GM23338 (cell line): ENCODE results near the gene SLC4A5.

Experiments
- CREB1 ChIP-seq: fragments of 250-450 bp; sonication (Bioruptor Pico); IDR thresholded peaks from 2 replicates; pipeline ENCODE4 v1.5.0; 2020; ENCODE audit warnings: low read depth, mild to moderate bottlenecking, moderate library complexity
- CTCF ChIP-seq, 2 experiments: fragments of 200-600 bp in 1 of 2; sonication (generic) in 1 of 2; conservative IDR thresholded peaks; 2 replicates each; pipeline versions ENCODE4 v1.5.1 to v1.6.1; 2016 to 2017; ENCODE audit warnings: antibody characterized with exemption in 2 of 2, low read depth in 2 of 2, mild to moderate bottlenecking in 2 of 2, moderate library complexity in 1 of 2
- ETS1 ChIP-seq: IDR thresholded peaks from 2 replicates; pipeline ENCODE4 v1.6.1; 2016; ENCODE audit warnings: antibody characterized with exemption
- EZH2 ChIP-seq: fragments of 200-600 bp; sonication (generic); IDR thresholded peaks from one replicate; pipeline ENCODE4 v1.8.0; 2017; ENCODE audit warnings: antibody characterized with exemption, mild to moderate bottlenecking, low read depth; ENCODE audit not compliant: unreplicated experiment
- JUNB ChIP-seq: IDR thresholded peaks from one replicate; pipeline ENCODE4 v1.6.1; 2016; ENCODE audit warnings: antibody characterized with exemption; ENCODE audit not compliant: unreplicated experiment
- POLR2AphosphoS5 ChIP-seq: IDR thresholded peaks from 2 replicates; pipeline ENCODE4 v1.6.1; 2016; ENCODE audit warnings: antibody characterized with exemption, low read depth
- REST ChIP-seq: IDR thresholded peaks from one replicate; pipeline ENCODE4 v1.6.1; 2018; ENCODE audit warnings: antibody characterized with exemption; ENCODE audit not compliant: unreplicated experiment

- TF ChIP-seq CTCF (conservative IDR thresholded peaks at IDR 0.05; ENCODE audit: low read depth in 2 of 2) (no peak), POLR2AphosphoS5 (no peak), REST (no peak), CREB1 (no peak), JUNB (no peak), EZH2 (no peak), ETS1 (no peak)
These were observed 47.4 kb upstream of the SLC4A5 start for GRCh38 chr2:74390606-74391005.
